GM19043 (cell line): ENCODE results near the gene SNCG.
"Not testable (repeated sequence)": the region's sequence is repeated elsewhere in the genome, so short reads cannot be mapped to it uniquely, and the experiment has no call there.

ENCODE experiments used
- ATAC-seq: cut with Tn5 transposase; IDR thresholded peaks from one replicate; pipeline ENCODE4 v1.9.1; 2021; ENCODE audit warnings: low read depth; ENCODE audit not compliant: unreplicated experiment

SNCG gene

GRCh38 chr10:86944471-86944870, 13.9 kb upstream of the SNCG start:
- no peak for ATAC-seq

GRCh38 chr10:86944907-86945306, 13.5 kb upstream of the SNCG start:
- no peak for ATAC-seq

- ATAC-seq = no peak
These were observed 12.8 kb upstream of the SNCG start for GRCh38 chr10:86945361-86946212.

DNA sequence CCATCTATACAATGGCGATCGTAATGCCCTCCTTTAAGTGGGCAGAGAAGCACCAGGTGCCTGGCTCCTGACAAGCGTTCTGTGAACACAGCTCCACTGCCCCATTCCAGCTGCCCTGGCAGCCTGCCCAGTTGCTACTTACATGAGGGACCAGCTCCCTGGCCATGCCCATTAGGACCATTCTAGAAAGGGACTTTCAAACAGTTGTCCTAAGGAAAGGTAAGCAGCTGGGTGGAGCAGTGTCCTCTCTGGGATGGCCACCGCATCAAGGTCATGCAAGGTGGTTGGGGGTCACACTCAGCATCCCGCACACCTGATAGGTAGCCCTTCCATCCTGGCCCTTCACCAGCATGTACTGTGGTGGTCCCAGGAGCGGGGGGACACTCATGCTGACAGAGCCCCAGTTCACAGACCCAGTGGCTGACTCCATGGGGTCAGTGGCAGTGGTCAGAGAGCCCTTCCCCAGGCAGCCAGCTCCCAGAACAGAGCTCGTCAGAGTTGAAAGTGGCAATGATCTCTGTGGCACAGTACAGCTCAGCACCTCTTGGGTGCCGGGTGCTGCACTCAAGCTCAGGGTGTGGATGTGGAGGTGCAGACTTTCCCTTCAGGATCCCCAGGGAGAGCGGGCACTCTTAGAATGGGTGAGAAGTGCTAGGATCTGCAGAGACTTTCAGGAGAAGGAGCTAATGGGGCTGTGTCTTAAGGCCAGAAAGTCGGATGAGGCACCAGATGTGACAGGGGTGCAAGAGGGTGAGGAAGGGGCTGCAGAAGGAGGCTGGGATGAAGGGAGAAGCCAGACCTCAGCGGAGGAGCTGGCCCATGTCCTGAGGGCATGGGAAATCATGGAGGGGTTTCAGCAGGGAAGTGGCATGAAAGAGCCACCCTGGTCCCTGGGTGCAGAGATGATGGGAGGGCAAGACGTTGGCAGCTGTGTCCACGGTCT, 11.9 kb upstream of the SNCG start:
- ATAC-seq = no peak

- not testable (repeated sequence) for ATAC-seq
These were observed 10.6 kb upstream of the SNCG start for GRCh38 chr10:86947806-86948205.

GRCh38 chr10:86950349-86950748, 8.1 kb upstream of the SNCG start:
- ATAC-seq = no peak

- ATAC-seq = no peak
These were observed 7.1 kb upstream of the SNCG start for GRCh38 chr10:86951184-86951761.

- no peak for ATAC-seq
These were observed 6.3 kb upstream of the SNCG start for GRCh38 chr10:86952106-86952505.

- not testable (repeated sequence) for ATAC-seq
These were observed 5.7 kb upstream of the SNCG start for GRCh38 chr10:86952697-86953096.

- ATAC-seq = no peak
These were observed 4.4 kb upstream of the SNCG start for GRCh38 chr10:86953747-86954680.

- no peak for ATAC-seq
These were observed 3.5 kb upstream of the SNCG start for GRCh38 chr10:86954681-86955500.

DNA sequence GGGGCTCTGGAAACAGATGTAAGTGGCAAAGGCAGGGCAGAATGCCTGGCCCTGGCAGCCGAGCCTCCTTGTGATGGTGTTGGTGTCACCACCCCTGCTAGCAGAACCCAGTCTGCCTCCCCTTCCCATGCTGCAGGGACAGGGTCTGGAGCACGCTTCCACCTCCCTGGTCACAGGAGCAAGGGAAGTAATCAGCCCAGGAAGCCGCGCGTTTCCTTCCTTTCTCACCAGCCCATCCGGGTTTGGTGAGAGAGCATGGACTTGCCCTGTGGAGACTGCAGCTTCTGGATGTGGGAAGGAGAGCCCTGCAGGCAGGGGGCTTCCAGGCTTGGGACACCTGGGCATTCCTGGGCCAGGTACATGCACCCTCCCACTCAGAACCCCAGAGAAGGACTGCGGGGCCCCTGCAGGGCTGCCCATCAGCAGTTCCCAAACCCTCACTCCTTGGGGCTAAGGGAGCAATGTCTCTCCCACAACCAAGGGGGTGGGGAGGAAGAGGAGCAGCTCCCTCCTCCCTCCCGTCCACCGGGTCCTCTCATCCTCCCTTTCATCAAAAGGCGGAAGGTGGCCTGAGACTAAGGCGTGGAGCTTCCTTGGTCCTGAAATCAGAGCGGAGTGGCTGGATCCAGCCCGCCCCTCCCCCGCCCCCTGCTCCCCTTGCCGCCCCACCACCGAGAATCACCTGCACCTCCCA, 2.8 kb upstream of the SNCG start:
- ATAC-seq = no peak

GRCh38 chr10:86956195-86956847, 2.1 kb upstream of the SNCG start:
- no peak for ATAC-seq

GRCh38 chr10:86956848-86957448, 1.5 kb upstream of the SNCG start:
- ATAC-seq = no peak

- no peak for ATAC-seq
These were observed 806 bp upstream of the SNCG start, which contains the start of gene MMRN2 for GRCh38 chr10:86957471-86958115. MMRN2 (minus strand) TSS chr10:86957615; CDS start chr10:86957541, 74 bp downstream.

GRCh38 chr10:86958901-86959736, 720 bp downstream of the SNCG start:
- ATAC-seq = no peak
